Natural killer cell (primary cell): Measurements from ENCODE around the gene RASAL3. TPM values are rescaled to one million over a fixed set of nuclear protein-coding genes. Genes with fewer than 3 reads are reported as not detected.

Experiments used
- ATAC-seq, 3 donors: fragments of 150-1000 bp in 2 of 3; fragments of 200-7000 bp in 1 of 3; cut with Tn5 transposase; 1 replicate in 1 of 3; 2 replicates in 2 of 3; pipeline ENCODE4 v1.10.0; 2021; ENCODE audit warnings: mild to moderate bottlenecking in 2 of 3, moderate library complexity in 2 of 3
- DNase-seq, 2 donors: peaks; one replicate each; pipeline versions ENCODE4 v3.0.0 to v3.0.0-alpha.2; 2013 to 2021; ENCODE audit warnings: mixed read lengths in 1 of 2
- H3K27ac ChIP-seq: one replicate; pipeline ENCODE4 v1.5.1; 2013; ENCODE audit warnings: mild to moderate bottlenecking, low read length
- H3K27me3 ChIP-seq: one replicate; pipeline ENCODE4 v1.6.1; 2013; ENCODE audit warnings: low read length; ENCODE audit not compliant: control insufficient read depth, insufficient read depth
- H3K36me3 ChIP-seq: one replicate; pipeline ENCODE4 v1.6.1; 2013; ENCODE audit warnings: low read length; ENCODE audit not compliant: control insufficient read depth, insufficient read depth
- H3K4me1 ChIP-seq: one replicate; pipeline ENCODE4 v1.6.1; 2013; ENCODE audit warnings: low read length; ENCODE audit not compliant: control insufficient read depth, insufficient read depth
- H3K4me3 ChIP-seq: one replicate; pipeline ENCODE4 v1.5.1; 2013; ENCODE audit warnings: low read length
- H3K9me3 ChIP-seq: one replicate; pipeline ENCODE4 v1.6.1; 2013; ENCODE audit warnings: low read length; ENCODE audit not compliant: control insufficient read depth, insufficient read depth
- H3K27ac Mint-ChIP-seq, 2 donors: one replicate each; pipeline ENCODE4 v1.8.0; 2022; ENCODE audit warnings: mild to moderate bottlenecking in 2 of 2, mixed read lengths in 2 of 2, moderate library complexity in 1 of 2
- H3K27me3 Mint-ChIP-seq, 2 donors: one replicate each; pipeline ENCODE4 v1.8.0; 2022; ENCODE audit warnings: low read depth in 2 of 2, mixed read lengths in 2 of 2
- H3K36me3 Mint-ChIP-seq: one replicate; pipeline ENCODE4 v1.8.0; 2022; ENCODE audit warnings: mixed read lengths
- H3K4me1 Mint-ChIP-seq, 2 donors: one replicate each; pipeline ENCODE4 v1.8.0; 2022; ENCODE audit warnings: mixed read lengths in 2 of 2
- H3K4me3 Mint-ChIP-seq: one replicate; pipeline ENCODE4 v1.8.0; 2022; ENCODE audit warnings: mild to moderate bottlenecking, moderate library complexity, mixed read lengths
- H3K9me3 Mint-ChIP-seq, 2 donors: one replicate each; pipeline ENCODE4 v1.8.0; 2022; ENCODE audit warnings: mixed read lengths in 2 of 2
- WGBS: methylation state at CpG from one replicate; pipeline ENCODE4 v1.1.7; 2013; ENCODE audit warnings: missing lambda C conversion rate; ENCODE audit not compliant: insufficient coverage; 5-methylcytosine and 5-hydroxymethylcytosine counted together
- intact Hi-C: fragments of 100-400 bp; cut with micrococcal nuclease; formaldehyde crosslinking; loops from one replicate; pipeline ENCODE4 v1.14.2; 2022
- total RNA-seq, 4 donors: library from RNA; stranded (reverse); fragments of 120-200 nt in 1 of 4; gene quantifications; one replicate each; pipeline versions ENCODE4 v1.2.3 to v1.2.4, GENCODE V29; 2013 to 2022
- TF ChIP-seq, protein P1 (sequence below): fragments of 200-600 bp; IDR thresholded peaks from one replicate; pipeline ENCODE4 v1.8.0; 2022; ENCODE audit warnings: antibody characterized with exemption

Gene RASAL3
- total RNA-seq, 3 donors from 2014 or later (not counting 1 experiment from before 2014, with no cell fraction given), result 217 to 283 (median 224) TPM

DNA sequence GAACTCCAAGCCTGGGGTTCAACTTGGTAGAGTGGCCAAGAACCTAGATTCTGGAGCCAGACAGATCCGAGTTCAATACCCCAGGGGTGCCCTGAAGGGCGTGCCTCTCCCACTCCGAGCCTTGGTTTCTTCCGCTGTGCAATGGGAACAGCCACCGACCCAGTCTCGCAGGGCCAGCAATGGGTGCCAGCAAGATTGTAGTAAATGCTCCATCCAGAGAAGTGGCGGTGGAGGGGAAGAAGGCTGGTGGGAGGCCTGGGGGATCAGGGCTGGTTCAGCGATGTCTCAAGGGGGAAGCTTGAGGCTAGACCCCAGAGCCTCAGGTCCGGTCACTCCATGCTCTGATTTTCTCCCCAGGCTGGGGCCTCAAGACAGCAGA, 19.1 kb downstream of the RASAL3 start:
- Histone ChIP-seq H3K36me3 (no peaks in the 10 kb centered on the region), H3K4me3 (no peak overlapping the region), H3K9me3 (no peaks in the 10 kb centered on the region), H3K4me1 (peaks cover 13% of the 10 kb centered on the region), H3K27ac (no peak overlapping the region), H3K27me3 (no peaks in the 10 kb centered on the region)
- WGBS, result 95% methylated on average over 9 of the region's 9 CpGs
- H3K36me3 Mint-ChIP-seq, result no peaks in the 10 kb centered on the region
- TF ChIP-seq, protein P1, sequence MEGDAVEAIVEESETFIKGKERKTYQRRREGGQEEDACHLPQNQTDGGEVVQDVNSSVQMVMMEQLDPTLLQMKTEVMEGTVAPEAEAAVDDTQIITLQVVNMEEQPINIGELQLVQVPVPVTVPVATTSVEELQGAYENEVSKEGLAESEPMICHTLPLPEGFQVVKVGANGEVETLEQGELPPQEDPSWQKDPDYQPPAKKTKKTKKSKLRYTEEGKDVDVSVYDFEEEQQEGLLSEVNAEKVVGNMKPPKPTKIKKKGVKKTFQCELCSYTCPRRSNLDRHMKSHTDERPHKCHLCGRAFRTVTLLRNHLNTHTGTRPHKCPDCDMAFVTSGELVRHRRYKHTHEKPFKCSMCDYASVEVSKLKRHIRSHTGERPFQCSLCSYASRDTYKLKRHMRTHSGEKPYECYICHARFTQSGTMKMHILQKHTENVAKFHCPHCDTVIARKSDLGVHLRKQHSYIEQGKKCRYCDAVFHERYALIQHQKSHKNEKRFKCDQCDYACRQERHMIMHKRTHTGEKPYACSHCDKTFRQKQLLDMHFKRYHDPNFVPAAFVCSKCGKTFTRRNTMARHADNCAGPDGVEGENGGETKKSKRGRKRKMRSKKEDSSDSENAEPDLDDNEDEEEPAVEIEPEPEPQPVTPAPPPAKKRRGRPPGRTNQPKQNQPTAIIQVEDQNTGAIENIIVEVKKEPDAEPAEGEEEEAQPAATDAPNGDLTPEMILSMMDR, result no peak
- intact Hi-C loops, result no loop called here
- H3K4me1 Mint-ChIP-seq, result peaks cover 2 to 12% of the 10 kb centered on the region in 2 donors
- no peaks in the 10 kb centered on the region for H3K27me3 Mint-ChIP-seq
- no peak overlapping the region for H3K4me3 Mint-ChIP-seq
- no peaks in the 10 kb centered on the region for H3K9me3 Mint-ChIP-seq
- no peak for DNase-seq
- no peak for ATAC-seq
- peak overlapping the region in 1 of 2 donors; percentile 32 for H3K27ac Mint-ChIP-seq

- peaks cover 0 to 10% of the 10 kb centered on the region in 2 donors for H3K4me1 Mint-ChIP-seq
- WGBS, result 91% methylated on average over 14 of the region's 15 CpGs
- DNase-seq, result no peak
- no peak overlapping the region for H3K4me3 Mint-ChIP-seq
- no peak overlapping the region for H3K4me3 ChIP-seq
- no peaks in the 10 kb centered on the region for H3K27me3 ChIP-seq
- H3K4me1 ChIP-seq, result peaks cover 9% of the 10 kb centered on the region
- no peak overlapping the region for H3K27ac Mint-ChIP-seq
- intact Hi-C loops, result no loop called here
- no peaks in the 10 kb centered on the region for H3K36me3 ChIP-seq
- no peak for ATAC-seq
- no peaks in the 10 kb centered on the region for H3K36me3 Mint-ChIP-seq
- H3K9me3 ChIP-seq, result no peaks in the 10 kb centered on the region
- H3K9me3 Mint-ChIP-seq, result no peaks in the 10 kb centered on the region
- H3K27ac ChIP-seq, result no peak overlapping the region
- TF ChIP-seq, protein P1, result no peak
- no peaks in the 10 kb centered on the region for H3K27me3 Mint-ChIP-seq
Measured at GRCh38 chr19:15444505-15445226, 19.7 kb downstream of the RASAL3 start.

- H3K27ac Mint-ChIP-seq, result no peak overlapping the region
- H3K9me3 Mint-ChIP-seq, result no peaks in the 10 kb centered on the region
Measured at GRCh38 chr19:15443838-15444237, 20.5 kb downstream of the RASAL3 start.

More at GRCh38 chr19:15443838-15444237, 20.5 kb downstream of the RASAL3 start:
- no peaks in the 10 kb centered on the region for H3K27me3 ChIP-seq
- intact Hi-C loops, result no loop called here
- DNase-seq, result no peak
- TF ChIP-seq, protein P1, result no peak
- H3K4me3 ChIP-seq, result no peak overlapping the region
- 95% methylated on average over 9 of the region's 10 CpGs for WGBS
- H3K4me1 ChIP-seq, result peaks cover 4% of the 10 kb centered on the region
- H3K27me3 Mint-ChIP-seq, result no peaks in the 10 kb centered on the region
- H3K36me3 ChIP-seq, result no peaks in the 10 kb centered on the region
- H3K4me1 Mint-ChIP-seq, result peaks cover 0 to 7% of the 10 kb centered on the region in 2 donors
- H3K4me3 Mint-ChIP-seq, result no peak overlapping the region
- H3K27ac ChIP-seq, result no peak overlapping the region
- ATAC-seq, result no peak
- H3K36me3 Mint-ChIP-seq, result no peaks in the 10 kb centered on the region
- no peaks in the 10 kb centered on the region for H3K9me3 ChIP-seq
